AG04449 (cell line): ENCODE results near the gene MAD2L1.
A peak's percentile ranks its signal among the peaks of the same experiment; 100 is the strongest.

Source experiments
- CTCF ChIA-PET: fragments of 350-600 bp; formaldehyde crosslinking; extraction: SDS; loops from one replicate; lab custom pipeline; 2021; ENCODE audit warnings: antibody characterized with exemption; lab: Yijun Ruan, JAX
- POLR2A ChIA-PET: fragments of 400-600, 350-600 bp; formaldehyde crosslinking; extraction: SDS; loops from one replicate; lab custom pipeline; 2020; ENCODE audit warnings: antibody characterized with exemption, inconsistent platforms; lab: Yijun Ruan, JAX
- DNase-seq: peaks from one replicate; pipeline ENCODE4 v3.0.0-alpha.2; 2010; ENCODE audit warnings: low read depth, low spot score
- H3K4me3 ChIP-seq: 2 replicates; pipeline ENCODE4 v1.5.1; 2011; ENCODE audit warnings: low read depth, mild to moderate bottlenecking, control low read depth, low read length
- CTCF ChIP-seq: IDR thresholded peaks from one replicate; pipeline ENCODE4 v1.5.1; 2011; ENCODE audit warnings: mild to moderate bottlenecking, moderate library complexity, low read length, control low read depth, inconsistent platforms; ENCODE audit not compliant: insufficient read depth; ENCODE audit errors: missing control alignments

Gene MAD2L1

DNA sequence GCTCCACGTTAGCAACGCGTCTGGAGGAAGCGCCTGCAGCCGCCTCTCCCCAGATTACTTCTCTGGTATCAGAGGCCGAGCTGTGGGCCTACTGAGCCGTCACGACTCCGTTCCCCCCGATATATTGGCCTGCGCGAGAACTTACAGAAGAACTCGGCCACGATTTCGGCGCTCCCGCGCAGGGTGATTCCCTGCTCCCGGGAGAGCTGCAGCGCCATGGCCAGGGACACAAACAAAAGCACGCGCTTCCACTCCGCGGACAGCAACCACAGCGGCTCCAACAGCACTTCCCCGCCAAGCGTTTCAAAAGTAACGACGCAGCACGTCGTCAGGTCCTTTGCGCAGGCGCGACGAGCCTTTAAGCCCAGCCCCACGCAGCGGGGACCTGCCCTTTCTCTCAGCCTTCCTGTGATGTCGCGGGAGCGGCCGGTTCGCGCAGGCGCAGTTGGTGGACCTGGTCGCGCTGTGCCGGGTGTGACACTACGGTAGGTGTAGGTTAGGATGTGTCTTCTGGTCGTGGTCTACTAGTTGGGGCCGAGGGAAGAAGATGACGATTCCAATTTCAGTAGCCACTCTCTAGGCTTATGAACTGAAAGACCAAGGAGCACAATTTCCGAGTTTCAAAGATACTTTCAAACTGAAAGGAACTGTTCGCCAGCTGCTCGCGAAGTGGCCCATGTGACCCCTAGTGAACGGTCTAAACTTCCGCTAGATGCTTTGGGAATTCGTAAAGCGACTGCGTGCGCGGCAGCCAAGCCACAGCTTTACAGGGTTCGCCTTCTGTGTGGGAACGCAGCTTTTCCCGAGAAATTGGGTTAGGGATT, at the start of gene MAD2L1:
Gene MAD2L1, minus strand, starts transcription at position 332 of the 824 bp plus-strand sequence. Its CDS starts 114 bp downstream, at position 218.
- DNase-seq, result peak; percentile 77
- TF ChIP-seq CTCF, result no peak
- CTCF ChIA-PET, result interaction anchor here (0.9 to 1.8 kb wide), 2 partner anchors 507 to 766 kb away, joined by 3 to 5 read pairs; a partner anchor contains a TSS

GRCh38 chr4:120111745-120112144, 45.1 kb upstream of the MAD2L1 start:
- no peak for TF ChIP-seq CTCF
- no peak overlapping the region for H3K4me3 ChIP-seq
- no peak for DNase-seq
- CTCF ChIA-PET, result no interaction called here
- POLR2A ChIA-PET, result no interaction called here

More for the DNA sequence above, at the start of gene MAD2L1:
- H3K4me3 ChIP-seq, result peak within 1 kb of the TSS; percentile 84
- POLR2A ChIA-PET, result interaction anchor here (0.5 kb wide), 1 partner anchor 549 kb away, joined by 3 read pairs; no protein-coding TSS in a partner anchor

GRCh38 chr4:120109406-120109805, 42.8 kb upstream of the MAD2L1 start:
- no peak overlapping the region for H3K4me3 ChIP-seq
- no peak for DNase-seq
- TF ChIP-seq CTCF, result no peak
- ChIA-PET POLR2A (no interaction called here), CTCF (no interaction called here)

GRCh38 chr4:120105472-120105871, 38.8 kb upstream of the MAD2L1 start:
- DNase-seq, result no peak
- POLR2A ChIA-PET, result no interaction called here
- CTCF ChIA-PET, result no interaction called here

DNA sequence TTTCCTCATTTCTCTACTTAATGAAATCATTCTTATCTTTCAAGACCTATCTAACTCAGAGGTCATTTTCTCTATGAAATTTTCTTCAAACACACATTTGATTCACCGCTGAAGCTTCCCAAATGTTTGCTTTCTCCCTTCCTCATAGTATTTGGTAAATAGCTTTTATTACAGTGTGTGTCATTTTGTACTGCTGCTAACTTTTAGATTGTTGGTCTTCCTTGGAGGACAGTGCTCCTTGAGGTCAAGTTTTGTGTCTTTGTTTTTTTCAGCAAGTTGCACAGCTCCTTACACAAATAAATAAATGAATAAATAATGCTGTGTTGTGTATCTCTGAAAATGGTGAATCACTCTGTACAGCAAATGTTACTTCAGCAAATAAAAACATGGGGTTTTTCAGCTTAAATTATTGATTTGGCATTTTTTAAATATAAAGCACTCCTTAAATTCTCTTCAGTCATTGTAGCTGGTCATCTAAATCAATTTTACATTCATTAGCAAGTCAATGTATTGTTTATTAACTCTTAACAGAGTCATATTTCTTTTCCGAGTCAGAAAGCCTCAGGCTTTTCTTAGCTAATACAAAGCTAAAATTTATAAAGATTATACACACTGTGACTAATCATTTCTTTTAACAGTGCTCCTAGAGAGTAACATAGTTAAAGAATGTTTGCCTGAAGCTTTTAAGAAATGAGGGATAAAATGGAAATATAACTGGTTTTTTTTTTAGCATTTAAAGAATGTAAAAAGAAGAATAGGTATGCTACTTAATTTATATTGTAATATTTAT, 30.1 kb upstream of the MAD2L1 start:
- ChIA-PET CTCF (interaction anchor here (0.6 to 1.5 kb wide), 2 partner anchors 9 to 29 kb away, joined by 3 to 5 read pairs; no protein-coding TSS in a partner anchor), POLR2A (no interaction called here)
- H3K4me3 ChIP-seq, result no peak overlapping the region
- no peak for DNase-seq
- no peak for TF ChIP-seq CTCF

More at GRCh38 chr4:120105472-120105871, 38.8 kb upstream of the MAD2L1 start:
- no peak for TF ChIP-seq CTCF
- H3K4me3 ChIP-seq, result no peak overlapping the region
